Upper lobe of right lung (tissue), 1 donor: ENCODE measurements around the gene NKD1. TPM values are rescaled to one million over a fixed set of nuclear protein-coding genes. Genes with fewer than 3 reads are reported as not detected.

ENCODE experiments used
- ATAC-seq: fragments of 200-7000 bp; cut with Tn5 transposase; one replicate; pipeline ENCODE4 v1.9.1; 2020; ENCODE audit warnings: mild to moderate bottlenecking, moderate library complexity
- DNase-seq: peaks from one replicate; pipeline ENCODE4 v3.0.0-alpha.2; 2020
- H3K27ac ChIP-seq: fragments of 200-600 bp; one replicate; pipeline ENCODE4 v1.8.0; 2022
- H3K27me3 ChIP-seq: fragments of 200-600 bp; one replicate; pipeline ENCODE4 v1.8.0; 2022; ENCODE audit warnings: mild to moderate bottlenecking
- H3K36me3 ChIP-seq: fragments of 200-600 bp; one replicate; pipeline ENCODE4 v1.8.0; 2022
- H3K4me1 ChIP-seq: fragments of 200-600 bp; one replicate; pipeline ENCODE4 v1.8.0; 2022
- H3K4me3 ChIP-seq: fragments of 200-600 bp; one replicate; pipeline ENCODE4 v1.8.0; 2022; ENCODE audit warnings: mild to moderate bottlenecking
- H3K9me3 ChIP-seq: fragments of 200-600 bp; one replicate; pipeline ENCODE4 v1.8.0; 2022
- CTCF ChIP-seq: fragments of 200-600 bp; IDR thresholded peaks from one replicate; pipeline ENCODE4 v1.8.0; 2022; ENCODE audit warnings: antibody characterized with exemption
- intact Hi-C: fragments of 100-400 bp; cut with DNase I; formaldehyde crosslinking; loops from one replicate; pipeline ENCODE4 v1.11.0; 2022
- total RNA-seq: library from RNA; stranded (reverse); fragmentation: NEBNext Ultra II Directional; extraction: Animal tissue kit (Norgen Biotek cat#: 25700); gene quantifications from one replicate; pipeline ENCODE4 v1.2.1, GENCODE V29; 2021
- donor health status: DM: no; HTN: yes; CAD: no; lungs with severe emphysema.

The NKD1 gene
- total RNA-seq, 1 donor from 2014 or later = 47.2 TPM

GRCh38 chr16:50640919-50641817, 93.0 kb downstream of the NKD1 start:
- no peaks in the 10 kb centered on the region for H3K4me1 ChIP-seq
- DNase-seq = no peak
- no peak overlapping the region for H3K27ac ChIP-seq
- no peaks in the 10 kb centered on the region for H3K27me3 ChIP-seq
- no peak overlapping the region for H3K4me3 ChIP-seq
- intact Hi-C loops = no loop called here
- no peaks in the 10 kb centered on the region for H3K9me3 ChIP-seq
- no peak for TF ChIP-seq CTCF
- no peak for ATAC-seq
- H3K36me3 ChIP-seq = no peaks in the 10 kb centered on the region

GRCh38 chr16:50641818-50642187, 93.6 kb downstream of the NKD1 start:
- H3K27ac ChIP-seq = no peak overlapping the region
- H3K36me3 ChIP-seq = no peaks in the 10 kb centered on the region
- H3K27me3 ChIP-seq = no peaks in the 10 kb centered on the region
- TF ChIP-seq CTCF = no peak
- H3K9me3 ChIP-seq = no peaks in the 10 kb centered on the region
- DNase-seq = no peak
- H3K4me1 ChIP-seq = no peaks in the 10 kb centered on the region
- H3K4me3 ChIP-seq = no peak overlapping the region
- intact Hi-C loops = no loop called here
- no peak for ATAC-seq

- no peaks in the 10 kb centered on the region for H3K36me3 ChIP-seq
- H3K4me3 ChIP-seq = no peak overlapping the region
- DNase-seq (no peak), ATAC-seq (no peak)
- TF ChIP-seq CTCF = no peak
- no peaks in the 10 kb centered on the region for H3K4me1 ChIP-seq
- H3K27me3 ChIP-seq = no peaks in the 10 kb centered on the region
- intact Hi-C loops = no loop called here
- no peaks in the 10 kb centered on the region for H3K9me3 ChIP-seq
- no peak overlapping the region for H3K27ac ChIP-seq
Observed at GRCh38 chr16:50642349-50642748, 94.2 kb downstream of the NKD1 start.

GRCh38 chr16:50643192-50643591, 95.0 kb downstream of the NKD1 start:
- intact Hi-C loops = no loop called here
- Histone ChIP-seq H3K27ac (no peak overlapping the region), H3K27me3 (no peaks in the 10 kb centered on the region), H3K4me3 (no peak overlapping the region), H3K36me3 (no peaks in the 10 kb centered on the region), H3K4me1 (no peaks in the 10 kb centered on the region), H3K9me3 (no peaks in the 10 kb centered on the region)
- DNase-seq = no peak
- no peak for ATAC-seq
- no peak for TF ChIP-seq CTCF

GRCh38 chr16:50644245-50644644, 96.0 kb downstream of the NKD1 start:
- no peak for TF ChIP-seq CTCF
- DNase-seq = no peak
- ATAC-seq = no peak
- Histone ChIP-seq H3K9me3 (no peaks in the 10 kb centered on the region), H3K36me3 (no peaks in the 10 kb centered on the region), H3K4me3 (no peak overlapping the region), H3K27ac (no peak overlapping the region), H3K27me3 (no peaks in the 10 kb centered on the region), H3K4me1 (no peaks in the 10 kb centered on the region)
- intact Hi-C loops = no loop called here
